HepG2 (cell line): ENCODE results near the gene CHD9. TPM values are rescaled to one million over a fixed set of nuclear protein-coding genes. Genes with fewer than 3 reads are reported as not detected.
A peak's percentile ranks its signal among the peaks of the same experiment; 100 is the strongest.

Source experiments
- ARID3A ChIP-seq: IDR thresholded peaks from 2 replicates; pipeline ENCODE4 v1.6.1; 2012; ENCODE audit warnings: low read depth, low read length, improper control_type of control experiment
- DDIT3 ChIP-seq: sonication (generic); formaldehyde crosslinking; IDR thresholded peaks from 2 replicates; pipeline ENCODE4 v1.4.0; 2020; ENCODE audit warnings: mild to moderate bottlenecking, missing genetic modification reagents
- FOXO1 ChIP-seq: sonication (generic); formaldehyde crosslinking; IDR thresholded peaks from 2 replicates; pipeline ENCODE4 v1.4.0; 2020; ENCODE audit warnings: missing genetic modification reagents
- GPN1 ChIP-seq: sonication (generic); formaldehyde crosslinking; IDR thresholded peaks from 2 replicates; pipeline ENCODE4 v1.5.1; 2020; ENCODE audit warnings: missing genetic modification reagents, borderline replicate concordance
- IRF2 ChIP-seq: IDR thresholded peaks from 2 replicates; pipeline ENCODE4 v1.6.1; 2018; ENCODE audit warnings: missing genetic modification reagents, missing compliant biosample characterization
- MLXIP ChIP-seq: sonication (generic); formaldehyde crosslinking; IDR thresholded peaks from 2 replicates; pipeline ENCODE4 v1.9.0; 2021; ENCODE audit warnings: missing genetic modification reagents, borderline replicate concordance
- NR2F1 ChIP-seq, 2 experiments: fragments of 450-650 bp in 1 of 2; formaldehyde crosslinking in 1 of 2; IDR thresholded peaks; 2 replicates each; pipeline versions ENCODE4 v1.5.0 to v1.6.1; 2016 to 2020; ENCODE audit warnings: mild to moderate bottlenecking in 1 of 2, missing compliant biosample characterization in 1 of 2, missing genetic modification reagents in 1 of 2, moderate library complexity in 1 of 2
- REST ChIP-seq, 2 experiments: IDR thresholded peaks; 2 replicates each; pipeline ENCODE4 v1.6.1; 2011 to 2012; ENCODE audit warnings: low read length in 2 of 2, borderline replicate concordance in 1 of 2, low read depth in 1 of 2, mild to moderate bottlenecking in 1 of 2, moderate library complexity in 1 of 2
- TBX2 ChIP-seq: sonication (generic); formaldehyde crosslinking; IDR thresholded peaks from 2 replicates; pipeline ENCODE4 v1.5.0; 2020; ENCODE audit warnings: missing genetic modification reagents, mild to moderate bottlenecking, borderline replicate concordance
- ZBTB4 ChIP-seq: sonication (generic); formaldehyde crosslinking; IDR thresholded peaks from 2 replicates; pipeline ENCODE4 v1.4.0; 2020; ENCODE audit warnings: missing genetic modification reagents, mild to moderate bottlenecking, borderline replicate concordance
- ZNF580 ChIP-seq: IDR thresholded peaks from 2 replicates; pipeline ENCODE4 v1.6.1; 2016; ENCODE audit warnings: low read depth, borderline replicate concordance
- polyA plus RNA-seq, 8 experiments: library from polyadenylated mRNA; depleted of rRNA in 3 of 8; stranded (reverse) in 7 of 8; unstranded in 1 of 8; fragments of >200 nt; fragmentation: Illumina TruSeq in 4 of 8; extraction: Trizol in 4 of 8; gene quantifications; 2 replicates each; pipeline versions ENCODE4 v1.2.1 to v1.2.3, GENCODE V29; 2011 to 2016; ENCODE audit warnings: low read depth in 4 of 8, missing spikeins in 1 of 8, mixed read lengths in 1 of 8; ENCODE audit not compliant: insufficient read depth in 1 of 8
- total RNA-seq, 5 experiments: library from RNA; depleted of rRNA; stranded (reverse); fragments of >200 nt; fragmentation: Illumina TruSeq; extraction: Trizol; gene quantifications; 2 replicates each; pipeline ENCODE4 v1.2.3, GENCODE V29; 2016; ENCODE audit warnings: low read depth in 1 of 5

CHD9 gene
- total and polyA plus RNA-seq, 2 of the 13 experiments (the other 11 are each of a cell fraction or from before 2014, with no cell fraction given): 23.4 to 27.7 TPM

- TF ChIP-seq IRF2 (CRISPR knock-in tag) (peak; percentile 96), ZNF580 (peak; percentile 96; the same call in 1 of the 2 replicates), FOXO1 (CRISPR knock-in tag) (peak; percentile 81), ZBTB4 (CRISPR knock-in tag) (0 out of 2 replicates have a peak, but pooled peaks have one; percentile 45), TBX2 (CRISPR knock-in tag) (peak; percentile 91; the same call in 1 of the 2 replicates), NR2F1 (CRISPR knock-in tag; IDR thresholded peaks at IDR 0.05) (0 out of 4 replicates have a peak, but pooled peaks of 1 of the 2 experiments have one; percentile 11), GPN1 (CRISPR knock-in tag) (peak; percentile 80), MLXIP (CRISPR knock-in tag) (no peak), REST (IDR thresholded peaks at IDR 0.05; ENCODE audit: borderline replicate concordance in 1 of 2, low read depth in 1 of 2, low read length in 2 of 2) (peak in 1 of 2 experiments; percentile 44; a peak in 1 of 4 replicates), DDIT3 (0 out of 2 replicates have a peak, but pooled peaks have one; percentile 83), ARID3A (peak; percentile 7; the same call in 1 of the 2 replicates)
These were observed at the start of gene CHD9 (continued) for GRCh38 chr16:53054670-53055485.
